ENCODE data around the gene AOC3. TPM values are rescaled to one million over a fixed set of nuclear protein-coding genes. Genes with fewer than 3 reads are reported as not detected.
A peak's percentile ranks its signal among the peaks of the same experiment; 100 is the strongest.

AOC3 gene
- total and polyA plus RNA-seq, 2 of the 13 experiments (the other 11 are each of a cell fraction or from before 2014, with no cell fraction given), result 8.7 to 51.7 TPM

DNA sequence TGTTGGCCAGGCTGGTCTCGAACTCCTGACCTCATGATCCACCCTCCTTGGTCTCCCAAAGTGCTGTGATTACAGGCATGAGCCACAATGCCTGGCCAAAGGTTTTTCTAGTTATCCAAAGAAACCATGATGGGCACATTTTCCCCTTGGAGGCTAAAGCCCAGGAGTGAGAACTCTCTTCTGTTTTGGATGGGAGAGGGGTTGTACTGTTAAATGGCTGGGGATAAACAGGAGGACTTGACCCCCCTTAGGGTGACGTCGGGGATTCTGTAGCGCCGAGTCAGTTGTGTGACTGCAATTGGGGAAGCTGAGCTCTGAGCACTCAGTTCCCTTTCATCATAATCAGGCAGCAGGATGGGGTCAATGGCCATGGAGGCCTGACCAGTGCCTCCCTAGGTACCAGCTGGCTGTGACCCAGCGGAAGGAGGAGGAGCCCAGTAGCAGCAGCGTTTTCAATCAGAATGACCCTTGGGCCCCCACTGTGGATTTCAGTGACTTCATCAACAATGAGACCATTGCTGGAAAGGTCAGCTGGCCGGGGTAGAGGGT lies 4.1 kb downstream of the AOC3 start (continued):
- no peak for TF ChIP-seq ZNF670 (CRISPR knock-in tag; IDR thresholded peaks at IDR 0.05; ENCODE audit: borderline replicate concordance)
- TF ChIP-seq PAF1 (CRISPR knock-in tag; IDR thresholded peaks at IDR 0.05), result no peak
- no peak for TF ChIP-seq REXO4 (CRISPR knock-in tag; IDR thresholded peaks at IDR 0.05; ENCODE audit: borderline replicate concordance)
- TF ChIP-seq KMT2B (CRISPR knock-in tag; IDR thresholded peaks at IDR 0.05), result 0 out of 2 replicates have a peak, but pooled peaks have one; percentile 47
- TF ChIP-seq ZNF224 (CRISPR knock-in tag; IDR thresholded peaks at IDR 0.05), result no peak
- TF ChIP-seq SOX5 (CRISPR knock-in tag; IDR thresholded peaks at IDR 0.05; ENCODE audit: borderline replicate concordance), result peak; percentile 57; the same call in 1 of the 2 replicates
- no peak for TF ChIP-seq MBD4 (IDR thresholded peaks at IDR 0.05; ENCODE audit: borderline replicate concordance, low read length)
- peak; percentile 57; the same call in 1 of the 2 replicates for TF ChIP-seq ZBTB20 (CRISPR knock-in tag; IDR thresholded peaks at IDR 0.05; ENCODE audit: borderline replicate concordance, low read depth)
- TF ChIP-seq, protein P1, sequence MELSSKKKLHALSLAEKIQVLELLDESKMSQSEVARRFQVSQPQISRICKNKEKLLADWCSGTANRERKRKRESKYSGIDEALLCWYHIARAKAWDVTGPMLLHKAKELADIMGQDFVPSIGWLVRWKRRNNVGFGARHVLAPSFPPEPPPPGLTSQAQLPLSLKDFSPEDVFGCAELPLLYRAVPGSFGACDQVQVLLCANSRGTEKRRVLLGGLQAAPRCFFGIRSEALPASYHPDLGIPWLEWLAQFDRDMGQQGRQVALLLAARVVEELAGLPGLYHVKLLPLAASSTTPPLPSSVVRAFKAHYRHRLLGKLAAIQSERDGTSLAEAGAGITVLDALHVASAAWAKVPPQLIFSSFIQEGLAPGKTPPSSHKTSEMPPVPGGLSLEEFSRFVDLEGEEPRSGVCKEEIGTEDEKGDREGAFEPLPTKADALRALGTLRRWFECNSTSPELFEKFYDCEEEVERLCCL (CRISPR knock-in tag; IDR thresholded peaks at IDR 0.05; ENCODE audit: borderline replicate concordance), result no peak
- TF ChIP-seq GLI4 (CRISPR knock-in tag; IDR thresholded peaks at IDR 0.05; ENCODE audit: borderline replicate concordance), result no peak
- no peak for TF ChIP-seq SMAD9 (CRISPR knock-in tag; IDR thresholded peaks at IDR 0.05)
- TF ChIP-seq, protein P2, sequence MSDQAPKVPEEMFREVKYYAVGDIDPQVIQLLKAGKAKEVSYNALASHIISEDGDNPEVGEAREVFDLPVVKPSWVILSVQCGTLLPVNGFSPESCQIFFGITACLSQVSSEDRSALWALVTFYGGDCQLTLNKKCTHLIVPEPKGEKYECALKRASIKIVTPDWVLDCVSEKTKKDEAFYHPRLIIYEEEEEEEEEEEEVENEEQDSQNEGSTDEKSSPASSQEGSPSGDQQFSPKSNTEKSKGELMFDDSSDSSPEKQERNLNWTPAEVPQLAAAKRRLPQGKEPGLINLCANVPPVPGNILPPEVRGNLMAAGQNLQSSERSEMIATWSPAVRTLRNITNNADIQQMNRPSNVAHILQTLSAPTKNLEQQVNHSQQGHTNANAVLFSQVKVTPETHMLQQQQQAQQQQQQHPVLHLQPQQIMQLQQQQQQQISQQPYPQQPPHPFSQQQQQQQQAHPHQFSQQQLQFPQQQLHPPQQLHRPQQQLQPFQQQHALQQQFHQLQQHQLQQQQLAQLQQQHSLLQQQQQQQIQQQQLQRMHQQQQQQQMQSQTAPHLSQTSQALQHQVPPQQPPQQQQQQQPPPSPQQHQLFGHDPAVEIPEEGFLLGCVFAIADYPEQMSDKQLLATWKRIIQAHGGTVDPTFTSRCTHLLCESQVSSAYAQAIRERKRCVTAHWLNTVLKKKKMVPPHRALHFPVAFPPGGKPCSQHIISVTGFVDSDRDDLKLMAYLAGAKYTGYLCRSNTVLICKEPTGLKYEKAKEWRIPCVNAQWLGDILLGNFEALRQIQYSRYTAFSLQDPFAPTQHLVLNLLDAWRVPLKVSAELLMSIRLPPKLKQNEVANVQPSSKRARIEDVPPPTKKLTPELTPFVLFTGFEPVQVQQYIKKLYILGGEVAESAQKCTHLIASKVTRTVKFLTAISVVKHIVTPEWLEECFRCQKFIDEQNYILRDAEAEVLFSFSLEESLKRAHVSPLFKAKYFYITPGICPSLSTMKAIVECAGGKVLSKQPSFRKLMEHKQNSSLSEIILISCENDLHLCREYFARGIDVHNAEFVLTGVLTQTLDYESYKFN (CRISPR knock-in tag; conservative IDR thresholded peaks at IDR 0.05), result peak; percentile 86
- TF ChIP-seq, protein P3, sequence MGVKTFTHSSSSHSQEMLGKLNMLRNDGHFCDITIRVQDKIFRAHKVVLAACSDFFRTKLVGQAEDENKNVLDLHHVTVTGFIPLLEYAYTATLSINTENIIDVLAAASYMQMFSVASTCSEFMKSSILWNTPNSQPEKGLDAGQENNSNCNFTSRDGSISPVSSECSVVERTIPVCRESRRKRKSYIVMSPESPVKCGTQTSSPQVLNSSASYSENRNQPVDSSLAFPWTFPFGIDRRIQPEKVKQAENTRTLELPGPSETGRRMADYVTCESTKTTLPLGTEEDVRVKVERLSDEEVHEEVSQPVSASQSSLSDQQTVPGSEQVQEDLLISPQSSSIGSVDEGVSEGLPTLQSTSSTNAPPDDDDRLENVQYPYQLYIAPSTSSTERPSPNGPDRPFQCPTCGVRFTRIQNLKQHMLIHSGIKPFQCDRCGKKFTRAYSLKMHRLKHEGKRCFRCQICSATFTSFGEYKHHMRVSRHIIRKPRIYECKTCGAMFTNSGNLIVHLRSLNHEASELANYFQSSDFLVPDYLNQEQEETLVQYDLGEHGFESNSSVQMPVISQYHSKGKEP (CRISPR knock-in tag; IDR thresholded peaks at IDR 0.05), result no peak
- TF ChIP-seq, protein P4, sequence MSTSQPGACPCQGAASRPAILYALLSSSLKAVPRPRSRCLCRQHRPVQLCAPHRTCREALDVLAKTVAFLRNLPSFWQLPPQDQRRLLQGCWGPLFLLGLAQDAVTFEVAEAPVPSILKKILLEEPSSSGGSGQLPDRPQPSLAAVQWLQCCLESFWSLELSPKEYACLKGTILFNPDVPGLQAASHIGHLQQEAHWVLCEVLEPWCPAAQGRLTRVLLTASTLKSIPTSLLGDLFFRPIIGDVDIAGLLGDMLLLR (CRISPR knock-in tag; IDR thresholded peaks at IDR 0.05), result no peak
- TF ChIP-seq, protein P5, sequence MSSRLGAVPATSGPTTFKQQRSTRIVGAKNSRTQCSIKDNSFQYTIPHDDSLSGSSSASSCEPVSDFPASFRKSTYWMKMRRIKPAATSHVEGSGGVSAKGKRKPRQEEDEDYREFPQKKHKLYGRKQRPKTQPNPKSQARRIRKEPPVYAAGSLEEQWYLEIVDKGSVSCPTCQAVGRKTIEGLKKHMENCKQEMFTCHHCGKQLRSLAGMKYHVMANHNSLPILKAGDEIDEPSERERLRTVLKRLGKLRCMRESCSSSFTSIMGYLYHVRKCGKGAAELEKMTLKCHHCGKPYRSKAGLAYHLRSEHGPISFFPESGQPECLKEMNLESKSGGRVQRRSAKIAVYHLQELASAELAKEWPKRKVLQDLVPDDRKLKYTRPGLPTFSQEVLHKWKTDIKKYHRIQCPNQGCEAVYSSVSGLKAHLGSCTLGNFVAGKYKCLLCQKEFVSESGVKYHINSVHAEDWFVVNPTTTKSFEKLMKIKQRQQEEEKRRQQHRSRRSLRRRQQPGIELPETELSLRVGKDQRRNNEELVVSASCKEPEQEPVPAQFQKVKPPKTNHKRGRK (CRISPR knock-in tag; IDR thresholded peaks at IDR 0.05), result no peak
- TF ChIP-seq HDAC1 (CRISPR knock-in tag; IDR thresholded peaks at IDR 0.05), result peak; percentile 55; the same call in 1 of the 2 replicates
- TF ChIP-seq TEAD3 (CRISPR knock-in tag; optimal IDR thresholded peaks at IDR 0.05; ENCODE audit: borderline replicate concordance), result no peak
- TF ChIP-seq GABPA (IDR thresholded peaks at IDR 0.05; ENCODE audit: low read depth, low read length), result no peak
- peak; percentile 48; the same call in 1 of the 2 replicates for TF ChIP-seq GABPA (CRISPR knock-in tag; IDR thresholded peaks at IDR 0.05; ENCODE audit: low read depth)
- no peak for TF ChIP-seq CCAR2 (optimal IDR thresholded peaks at IDR 0.05; ENCODE audit: low read depth, low read length)
- no peak; the same call in 1 of the 2 replicates for TF ChIP-seq ZNF598 (CRISPR knock-in tag; IDR thresholded peaks at IDR 0.05; ENCODE audit: borderline replicate concordance)
- TF ChIP-seq XRCC5 (optimal IDR thresholded peaks at IDR 0.05; ENCODE audit: low read length), result peak; percentile 71

Data from HepG2 (cell line).